Neural progenitor cell (in vitro differentiated cells): Measurements from ENCODE around the gene PAPSS2. TPM values are rescaled to one million over a fixed set of nuclear protein-coding genes. Genes with fewer than 3 reads are reported as not detected.

Experiments
- DNase-seq: peaks from one replicate; pipeline ENCODE4 v3.0.0-alpha.2; 2016; ENCODE audit warnings: low spot score
- H2AFZ ChIP-seq: fragments of 200-600 bp; sonication (generic); replicated peaks from 2 replicates; pipeline ENCODE4 v1.6.1; 2016; ENCODE audit warnings: antibody characterized with exemption
- H3F3A ChIP-seq: fragments of 200-600 bp; sonication (generic); 2 replicates; pipeline ENCODE4 v1.6.1; 2016; ENCODE audit warnings: antibody characterized with exemption, low read depth
- H3K27ac ChIP-seq: fragments of 200-600 bp; sonication (generic); 2 replicates; pipeline ENCODE4 v1.5.1; 2016; ENCODE audit warnings: mild to moderate bottlenecking
- H3K27me3 ChIP-seq: fragments of 200-600 bp; sonication (generic); 2 replicates; pipeline ENCODE4 v1.6.1; 2016; ENCODE audit warnings: mild to moderate bottlenecking, moderate library complexity
- H3K36me3 ChIP-seq: fragments of 200-600 bp; sonication (generic); 2 replicates; pipeline ENCODE4 v1.5.1; 2016
- H3K4me1 ChIP-seq: fragments of 200-600 bp; sonication (generic); 2 replicates; pipeline ENCODE4 v1.6.1; 2016; ENCODE audit warnings: mixed run types
- H3K4me2 ChIP-seq: fragments of 200-600 bp; sonication (generic); 2 replicates; pipeline ENCODE4 v1.6.1; 2016
- H3K4me3 ChIP-seq: fragments of 200-600 bp; sonication (generic); 2 replicates; pipeline ENCODE4 v1.5.1; 2016
- H3K79me2 ChIP-seq: fragments of 200-600 bp; sonication (generic); 2 replicates; pipeline ENCODE4 v1.6.1; 2016; ENCODE audit warnings: low read depth
- H3K9ac ChIP-seq: fragments of 200-600 bp; sonication (generic); 2 replicates; pipeline ENCODE4 v1.6.1; 2016
- H3K9me3 ChIP-seq: fragments of 200-600 bp; sonication (generic); 2 replicates; pipeline ENCODE4 v1.5.1; 2016; ENCODE audit warnings: low read depth
- H4K20me1 ChIP-seq: fragments of 200-600 bp; sonication (generic); 2 replicates; pipeline ENCODE4 v1.6.1; 2016; ENCODE audit warnings: low read depth
- H3K27ac Mint-ChIP-seq: 3 replicates; pipeline ENCODE4 v1.8.0; 2021; ENCODE audit warnings: mixed read lengths
- H3K27me3 Mint-ChIP-seq: 2 replicates; pipeline ENCODE4 v1.8.0; 2022; ENCODE audit warnings: low read depth, mild to moderate bottlenecking, inconsistent platforms, moderate library complexity, mixed read lengths; ENCODE audit not compliant: insufficient read depth
- H3K36me3 Mint-ChIP-seq: 3 replicates; pipeline ENCODE4 v1.8.0; 2021; ENCODE audit warnings: mixed read lengths
- H3K4me1 Mint-ChIP-seq: 3 replicates; pipeline ENCODE4 v1.8.0; 2021; ENCODE audit warnings: mixed read lengths
- H3K4me3 Mint-ChIP-seq: 3 replicates; pipeline ENCODE4 v1.8.0; 2021; ENCODE audit warnings: mild to moderate bottlenecking, moderate library complexity, mixed read lengths
- H3K9me3 Mint-ChIP-seq: 3 replicates; pipeline ENCODE4 v1.8.0; 2020; ENCODE audit warnings: mixed read lengths
- CTCF ChIP-seq: fragments of 200-600 bp; sonication (generic); IDR thresholded peaks from 2 replicates; pipeline ENCODE4 v1.5.1; 2017; ENCODE audit warnings: antibody characterized with exemption, mild to moderate bottlenecking
- EZH2 ChIP-seq: fragments of 200-600 bp; sonication (generic); IDR thresholded peaks from 2 replicates; pipeline ENCODE4 v1.6.1; 2017; ENCODE audit warnings: antibody characterized with exemption, mild to moderate bottlenecking, moderate library complexity
- EZH2phosphoT487 ChIP-seq: fragments of 200-600 bp; sonication (generic); IDR thresholded peaks from 2 replicates; pipeline ENCODE4 v1.6.1; 2017; ENCODE audit warnings: antibody characterized with exemption
- total RNA-seq: library from RNA; depleted of rRNA; stranded (reverse); fragments of >200 nt; gene quantifications from 2 replicates; pipeline ENCODE4 v1.2.3, GENCODE V29; 2015; ENCODE audit warnings: low replicate concordance

Gene PAPSS2
- total RNA-seq, 1 donor from 2014 or later, result 6.0 TPM

DNA sequence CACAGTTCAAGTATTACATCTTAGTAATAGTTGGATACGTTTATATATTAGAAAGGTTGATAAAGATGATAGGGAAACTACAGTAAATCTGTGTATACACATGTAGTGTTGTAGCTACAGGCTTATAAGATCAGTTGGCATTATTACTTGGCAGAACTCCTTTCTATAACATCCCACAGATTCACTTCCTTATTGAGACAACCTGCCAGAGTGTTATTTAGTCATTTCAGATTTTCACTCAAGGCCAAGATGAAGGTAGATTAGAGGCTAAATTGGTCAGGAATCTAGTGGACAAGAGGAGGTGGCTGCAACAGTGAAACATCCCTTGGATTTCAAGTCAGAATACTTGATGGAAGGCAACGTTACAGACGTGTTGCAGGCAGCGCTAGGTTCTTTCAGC is 63.0 kb downstream of the PAPSS2 start:
- H3K36me3 Mint-ChIP-seq, result no peaks in the 10 kb centered on the region
- Histone ChIP-seq H3K4me1 (no peaks in the 10 kb centered on the region), H3K4me2 (no peak overlapping the region), H3K4me3 (no peak overlapping the region), H3K36me3 (no peaks in the 10 kb centered on the region), H3K27me3 (no peaks in the 10 kb centered on the region), H3F3A (no peaks in the 10 kb centered on the region), H3K9ac (no peak overlapping the region), H4K20me1 (no peaks in the 10 kb centered on the region), H2AFZ (no peak overlapping the region), H3K9me3 (no peaks in the 10 kb centered on the region), H3K79me2 (no peaks in the 10 kb centered on the region), H3K27ac (no peak overlapping the region)
- TF ChIP-seq EZH2 (no peak), CTCF (no peak), EZH2phosphoT487 (no peak)
- H3K4me1 Mint-ChIP-seq, result no peaks in the 10 kb centered on the region
- H3K9me3 Mint-ChIP-seq, result no peaks in the 10 kb centered on the region
- no peak for DNase-seq
- H3K27ac Mint-ChIP-seq, result no peak overlapping the region
- no peaks in the 10 kb centered on the region for H3K27me3 Mint-ChIP-seq
- H3K4me3 Mint-ChIP-seq, result no peak overlapping the region

GRCh38 chr10:87723500-87723899 is 63.8 kb downstream of the PAPSS2 start:
- no peaks in the 10 kb centered on the region for H3K9me3 ChIP-seq
- no peaks in the 10 kb centered on the region for H4K20me1 ChIP-seq
- H3K4me3 ChIP-seq, result no peak overlapping the region
- H3K4me1 Mint-ChIP-seq, result no peaks in the 10 kb centered on the region
- no peaks in the 10 kb centered on the region for H3K27me3 ChIP-seq
- no peaks in the 10 kb centered on the region for H3K79me2 ChIP-seq
- no peaks in the 10 kb centered on the region for H3K4me1 ChIP-seq
- H3K27ac Mint-ChIP-seq, result no peak overlapping the region
- no peak overlapping the region for H3K4me2 ChIP-seq
- no peaks in the 10 kb centered on the region for H3K36me3 Mint-ChIP-seq
- H3K4me3 Mint-ChIP-seq, result no peak overlapping the region
- H3F3A ChIP-seq, result no peaks in the 10 kb centered on the region
- DNase-seq, result no peak
- no peaks in the 10 kb centered on the region for H3K27me3 Mint-ChIP-seq
- TF ChIP-seq EZH2phosphoT487 (no peak), CTCF (no peak), EZH2 (no peak)
- no peak overlapping the region for H3K9ac ChIP-seq
- H3K9me3 Mint-ChIP-seq, result no peaks in the 10 kb centered on the region
- H2AFZ ChIP-seq, result no peak overlapping the region
- no peak overlapping the region for H3K27ac ChIP-seq
- no peaks in the 10 kb centered on the region for H3K36me3 ChIP-seq

DNA sequence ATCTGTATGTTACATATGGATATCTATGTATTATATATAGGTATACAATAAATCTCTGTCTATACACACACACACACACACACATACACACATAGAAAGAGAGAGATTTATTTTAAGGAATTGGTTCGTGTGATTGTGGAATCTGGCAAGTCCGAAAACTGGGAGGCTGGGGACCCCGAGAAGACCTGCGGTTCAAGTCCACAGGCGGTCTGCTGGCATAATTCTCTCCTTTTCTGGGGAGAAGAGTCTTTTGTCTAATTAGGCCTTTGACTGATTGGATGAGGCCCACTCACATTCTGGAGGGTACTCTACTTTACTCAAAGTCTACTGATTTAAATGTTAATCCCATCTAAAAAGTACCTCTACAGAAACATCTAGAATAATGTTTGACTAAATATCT is 65.1 kb downstream of the PAPSS2 start:
- no peaks in the 10 kb centered on the region for H3K9me3 ChIP-seq
- H3K27ac ChIP-seq, result no peak overlapping the region
- Mint-ChIP-seq H3K27me3 (no peaks in the 10 kb centered on the region), H3K4me3 (no peak overlapping the region), H3K27ac (no peak overlapping the region), H3K4me1 (peaks cover 4% of the 10 kb centered on the region), H3K9me3 (no peaks in the 10 kb centered on the region), H3K36me3 (no peaks in the 10 kb centered on the region)
- no peaks in the 10 kb centered on the region for H3F3A ChIP-seq
- H3K4me1 ChIP-seq, result peaks cover 1% of the 10 kb centered on the region
- DNase-seq, result no peak
- no peak overlapping the region for H3K4me3 ChIP-seq
- H3K4me2 ChIP-seq, result no peak overlapping the region
- no peaks in the 10 kb centered on the region for H4K20me1 ChIP-seq
- no peaks in the 10 kb centered on the region for H3K79me2 ChIP-seq
- H3K9ac ChIP-seq, result no peak overlapping the region
- no peak overlapping the region for H2AFZ ChIP-seq
- no peaks in the 10 kb centered on the region for H3K36me3 ChIP-seq
- no peak for TF ChIP-seq CTCF
- no peak for TF ChIP-seq EZH2phosphoT487
- TF ChIP-seq EZH2, result no peak
- no peaks in the 10 kb centered on the region for H3K27me3 ChIP-seq

- no peak overlapping the region for H3K4me2 ChIP-seq
- no peak overlapping the region for H3K27ac ChIP-seq
- no peaks in the 10 kb centered on the region for H4K20me1 ChIP-seq
- H3K4me3 ChIP-seq, result no peak overlapping the region
- H3K27me3 ChIP-seq, result no peaks in the 10 kb centered on the region
- Mint-ChIP-seq H3K9me3 (no peaks in the 10 kb centered on the region), H3K4me3 (no peak overlapping the region), H3K4me1 (peaks cover 14% of the 10 kb centered on the region), H3K36me3 (peaks cover 2% of the 10 kb centered on the region), H3K27me3 (no peaks in the 10 kb centered on the region), H3K27ac (no peak overlapping the region)
- no peak overlapping the region for H3K9ac ChIP-seq
- H3K79me2 ChIP-seq, result no peaks in the 10 kb centered on the region
- H3K36me3 ChIP-seq, result no peaks in the 10 kb centered on the region
- H3K9me3 ChIP-seq, result no peaks in the 10 kb centered on the region
- H2AFZ ChIP-seq, result no peak overlapping the region
- peaks cover 8% of the 10 kb centered on the region for H3F3A ChIP-seq
- TF ChIP-seq CTCF (no peak), EZH2 (no peak), EZH2phosphoT487 (no peak)
- H3K4me1 ChIP-seq, result peaks cover 26% of the 10 kb centered on the region
- no peak for DNase-seq
Measured at GRCh38 chr10:87729940-87730339, 70.3 kb downstream of the PAPSS2 start.
